ENCODE data around the gene SERHL2.
"Not testable (repeated sequence)": the region's sequence is repeated elsewhere in the genome, so short reads cannot be mapped to it uniquely, and the experiment has no call there.

DNA sequence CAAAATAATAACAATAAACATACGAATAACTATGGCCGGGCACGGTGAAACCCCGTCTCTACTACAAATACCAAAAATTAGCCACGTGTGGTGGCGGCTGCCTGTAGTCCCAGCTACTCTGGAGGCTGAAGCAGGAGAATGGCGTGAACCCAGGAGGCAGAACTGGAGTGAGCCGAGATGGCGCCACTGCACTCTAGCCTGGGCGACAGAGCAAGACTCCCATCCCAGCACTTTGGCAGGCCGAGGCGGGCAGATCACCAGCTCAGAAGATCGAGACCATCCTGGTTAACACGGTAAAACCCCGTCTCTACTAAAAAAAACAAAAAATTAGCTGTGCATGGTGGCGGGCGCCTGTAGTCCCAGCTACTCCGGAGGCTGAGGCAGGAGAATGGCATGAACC lies 17.1 kb upstream of the SERHL2 start:
- TF ChIP-seq EZH2phosphoT487 (IDR thresholded peaks at IDR 0.05; ENCODE audit: insufficient read depth, low read depth); EZH2 (IDR thresholded peaks at IDR 0.05; ENCODE audit: insufficient read depth, poor library complexity, severe bottlenecking): not testable (repeated sequence)
